NOMO-1 (cell line): ENCODE results near the gene COX15.
"Not testable (repeated sequence)": the region's sequence is repeated elsewhere in the genome, so short reads cannot be mapped to it uniquely, and the experiment has no call there.

ENCODE experiments used
- DNase-seq, 2 experiments: peaks; one replicate each; lab custom pipeline; 2025; ENCODE audit not compliant: unreplicated experiment in 2 of 2; lab: John Stamatoyannopoulos, UW

The COX15 gene

DNA sequence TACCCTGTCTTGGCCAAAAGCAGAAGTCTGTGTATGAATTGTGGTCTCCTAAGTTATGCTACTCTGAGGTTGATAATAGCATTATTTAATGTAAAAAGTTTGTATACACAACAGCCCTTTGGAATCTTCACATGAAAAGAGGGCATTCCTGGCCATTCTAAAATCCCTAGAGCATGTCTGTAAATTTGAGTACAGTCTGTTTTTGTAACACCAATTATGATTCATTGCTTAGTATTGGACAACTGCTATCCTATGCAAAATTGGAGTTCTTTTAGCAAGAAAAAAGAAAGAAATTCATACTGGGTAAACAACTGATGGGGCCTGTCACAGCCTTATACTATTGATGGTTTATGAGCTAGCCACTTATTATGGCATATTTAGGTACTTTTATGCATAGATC lies 10.3 kb upstream of the COX15 start:
- DNase-seq, result no peak

DNA sequence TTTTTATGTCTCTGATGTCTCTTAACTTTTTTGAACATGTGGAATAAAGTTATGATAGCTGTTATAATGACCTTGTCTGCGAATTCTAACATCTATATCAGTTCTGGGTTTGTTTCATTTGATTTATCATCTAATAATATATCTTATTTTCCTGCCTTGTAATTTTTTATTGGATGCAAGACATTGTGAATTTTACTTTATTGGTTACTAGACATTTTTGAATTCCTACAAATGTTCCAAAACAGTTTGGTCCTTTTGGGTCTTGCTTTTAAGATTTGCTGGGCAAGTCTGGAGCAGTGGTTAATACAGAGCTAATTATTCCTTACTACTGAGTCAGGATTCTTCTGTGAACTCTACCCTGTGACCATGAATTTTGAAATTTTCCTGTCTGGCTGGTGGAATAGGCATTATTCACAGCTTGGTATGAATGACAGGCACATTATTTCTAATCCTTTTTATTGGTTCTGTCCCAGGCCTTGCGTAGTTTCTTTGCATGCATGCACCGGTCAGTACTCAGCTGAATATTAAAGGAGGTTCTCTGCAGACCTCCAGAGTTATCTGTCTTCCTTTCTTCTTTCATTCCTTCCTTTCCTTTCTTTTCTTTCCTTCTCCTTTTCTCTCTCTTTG lies 9.1 kb upstream of the COX15 start:
- no peak for DNase-seq

GRCh38 chr10:99740260-99740659 lies 8.3 kb upstream of the COX15 start:
- DNase-seq, result no peak

DNA sequence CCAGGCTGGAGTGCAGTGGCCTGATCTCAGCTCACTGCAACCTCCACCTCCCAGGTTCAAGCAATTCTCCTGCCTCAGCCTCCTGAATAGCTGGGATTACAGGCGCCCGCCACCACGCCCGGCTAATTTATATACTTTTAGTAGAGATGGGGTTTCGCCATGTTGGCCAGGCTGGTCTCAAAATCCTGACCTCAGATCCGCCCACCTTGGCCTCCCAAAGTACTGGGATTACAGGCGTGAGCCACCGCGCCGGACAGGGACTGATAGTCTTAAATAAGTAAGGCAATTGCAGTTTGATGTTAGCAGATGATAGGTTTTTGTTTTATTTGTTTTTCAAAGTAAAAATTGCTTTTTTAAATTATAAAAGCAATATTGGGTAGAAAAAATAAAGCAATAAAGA lies 2.2 kb upstream of the COX15 start:
- not testable (repeated sequence) for DNase-seq

- no peak for DNase-seq
Observed at GRCh38 chr10:99733366-99733765, 1.4 kb upstream of the COX15 start.

- DNase-seq, result peak in 1 of 2 experiments; percentile 33
Observed at GRCh38 chr10:99731306-99732032, 458 bp downstream of the COX15 start.

DNA sequence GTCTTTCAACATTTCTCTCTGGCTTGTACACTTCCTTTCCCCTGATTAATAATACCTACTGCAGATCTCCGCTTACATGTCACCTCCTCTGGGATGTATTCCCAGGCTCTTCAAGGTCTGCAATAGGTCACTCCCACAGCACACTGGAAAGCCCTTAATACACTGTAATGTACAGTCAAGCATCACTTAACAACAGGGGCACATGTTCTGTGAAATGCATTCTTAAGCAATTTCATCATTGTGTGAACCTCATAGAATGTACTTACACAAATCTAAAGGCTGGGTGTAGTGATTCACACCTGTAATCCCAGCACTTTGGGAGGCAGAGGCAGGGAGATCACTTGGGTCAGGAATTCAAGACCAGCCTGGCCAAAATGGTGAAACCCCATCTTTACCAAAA lies 1.9 kb downstream of the COX15 start:
- no peak for DNase-seq

- DNase-seq, result no peak
Observed at GRCh38 chr10:99720387-99720786, 11.5 kb downstream of the COX15 start.

DNA sequence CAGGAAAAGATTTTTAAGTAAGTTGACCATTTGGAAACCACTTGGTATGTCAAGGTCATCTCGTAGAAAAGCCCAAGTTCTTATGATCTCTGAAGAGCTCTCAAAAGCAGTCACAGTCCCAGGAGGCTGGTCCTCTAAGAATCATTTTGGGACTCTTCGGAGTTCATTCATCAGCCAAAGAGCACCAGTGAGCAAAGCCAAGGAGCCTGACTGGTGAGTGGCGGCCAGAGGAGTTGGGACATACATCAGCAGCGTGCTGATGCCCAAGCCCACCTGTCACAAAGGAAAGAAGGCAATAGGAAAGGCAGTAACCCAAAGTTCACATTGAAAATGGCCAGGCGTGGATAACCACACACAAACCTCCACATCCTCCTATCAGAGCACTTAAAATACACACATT lies 17.5 kb downstream of the COX15 start:
- no peak for DNase-seq

GRCh38 chr10:99711129-99711719 lies 20.7 kb downstream of the COX15 start:
- peak in 1 of 2 experiments; percentile 60 for DNase-seq

- DNase-seq, result no peak
Observed at GRCh38 chr10:99709480-99710229, 22.3 kb downstream of the COX15 start.

GRCh38 chr10:99708428-99709012 lies 23.4 kb downstream of the COX15 start:
- DNase-seq, result no peak

GRCh38 chr10:99700649-99701048 lies 31.3 kb downstream of the COX15 start:
- DNase-seq, result no peak

GRCh38 chr10:99698504-99699080 lies 33.3 kb downstream of the COX15 start:
- DNase-seq, result no peak

DNA sequence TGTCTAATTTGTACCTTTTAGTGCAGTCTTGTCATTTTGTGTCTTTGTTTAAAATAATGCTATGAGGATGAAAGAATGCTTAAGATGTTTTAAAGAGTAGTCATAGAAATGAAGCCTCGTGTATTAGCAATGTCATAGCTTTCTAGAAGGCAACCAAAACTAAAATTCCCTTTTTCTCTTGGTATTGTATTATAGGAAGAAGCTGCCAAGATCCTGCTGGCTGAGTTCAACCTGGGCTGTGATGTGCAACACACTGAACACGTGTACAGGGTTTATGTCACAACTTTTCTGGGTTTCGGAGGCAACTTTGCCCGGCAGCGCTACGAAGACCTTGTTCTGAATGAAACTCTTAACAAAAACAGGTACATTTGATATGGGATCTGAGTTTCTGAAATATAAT lies 36.2 kb downstream of the COX15 start:
- no peak for DNase-seq

DNA sequence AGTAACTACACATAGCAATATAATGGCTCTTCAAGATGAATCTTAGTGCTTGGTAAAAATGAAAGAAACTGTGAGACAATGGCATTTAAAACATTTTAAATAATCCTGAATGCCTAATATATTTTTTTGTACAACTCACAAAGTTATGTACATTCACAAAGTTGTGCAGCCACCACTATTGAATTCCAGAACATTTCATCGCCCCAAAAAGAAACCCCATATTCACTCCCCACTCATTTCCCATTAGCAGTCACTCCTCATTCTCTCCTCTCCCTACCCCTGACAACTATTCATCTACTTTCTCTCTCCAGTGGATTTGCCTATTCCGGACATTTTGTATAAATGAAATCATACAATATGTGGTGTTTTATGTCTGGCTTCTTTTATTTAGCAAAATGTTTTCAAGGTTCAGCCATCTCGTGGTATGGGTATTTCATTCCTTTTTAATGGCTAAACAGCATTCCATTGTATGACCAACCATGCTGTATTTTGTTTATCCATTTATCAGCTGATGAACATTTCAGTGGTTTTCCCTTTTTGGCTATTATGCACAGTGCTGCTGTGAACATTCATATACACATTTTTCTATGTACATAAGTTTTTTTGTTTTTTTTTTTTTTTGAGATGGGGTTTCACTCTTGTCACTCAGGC lies 37.9 kb downstream of the COX15 start:
- no peak for DNase-seq

GRCh38 chr10:99689461-99689860 lies 42.5 kb downstream of the COX15 start:
- DNase-seq, result no peak

- peak; percentile 78 to 91 for DNase-seq
Observed at GRCh38 chr10:99685597-99685967, 46.3 kb downstream of the COX15 start.

- DNase-seq, result peak in 1 of 2 experiments; percentile 11
Observed at GRCh38 chr10:99682752-99683151, 49.2 kb downstream of the COX15 start.
